Thoracic aorta (tissue), 2 donors: ENCODE measurements around the gene DYNC2LI1. TPM values are rescaled to one million over a fixed set of nuclear protein-coding genes. Genes with fewer than 3 reads are reported as not detected.

Source experiments
- ATAC-seq: fragments of 150-250 bp; one replicate; pipeline ENCODE4 v1.8.0; 2017; ENCODE audit warnings: low read depth; ENCODE audit not compliant: insufficient number of reproducible peaks, low FRiP score
- DNase-seq: peaks from one replicate; pipeline ENCODE4 v3.0.0-alpha.2; 2020; ENCODE audit warnings: low spot score
- H3K27ac ChIP-seq, 2 donors: fragments of 200-600 bp; sonication (generic); 1 replicate in 1 of 2; 2 replicates in 1 of 2; pipeline ENCODE4 v1.5.1; 2016; ENCODE audit warnings: mild to moderate bottlenecking in 2 of 2, moderate library complexity in 2 of 2
- H3K27me3 ChIP-seq: fragments of 200-600 bp; sonication (generic); replicated peaks from 2 replicates; pipeline ENCODE4 v1.6.0; 2016; ENCODE audit warnings: mild to moderate bottlenecking; ENCODE audit not compliant: insufficient read depth
- H3K36me3 ChIP-seq: fragments of 200-600 bp; sonication (generic); one replicate; pipeline ENCODE4 v1.5.1; 2016
- H3K4me1 ChIP-seq, 2 donors: fragments of 200-600 bp; sonication (generic); 1 replicate in 1 of 2; 2 replicates in 1 of 2; pipeline versions ENCODE4 v1.5.1 to v1.6.0; 2016; ENCODE audit warnings: low read depth in 2 of 2, mild to moderate bottlenecking in 1 of 2; ENCODE audit not compliant: control insufficient read depth in 1 of 2
- H3K4me3 ChIP-seq: fragments of 200-600 bp; sonication (generic); 2 replicates; pipeline ENCODE4 v1.5.1; 2016; ENCODE audit warnings: mild to moderate bottlenecking
- H3K9me3 ChIP-seq: fragments of 200-600 bp; sonication (generic); 2 replicates; pipeline ENCODE4 v1.5.1; 2016
- CTCF ChIP-seq: fragments of 200-600 bp; sonication (generic); IDR thresholded peaks from one replicate; pipeline ENCODE4 v1.5.1; 2019; ENCODE audit warnings: antibody characterized with exemption
- total RNA-seq, 2 donors: library from RNA; depleted of rRNA; stranded (reverse); fragments of >200 nt; gene quantifications; one replicate each; pipeline versions ENCODE4 v1.1.0 to v1.2.3, GENCODE V29; 2016

The DYNC2LI1 gene
- total RNA-seq, 2 donors from 2014 or later = 32.9 to 41.6 TPM

GRCh38 chr2:43851011-43851980 lies 77.5 kb downstream of the DYNC2LI1 start:
- H3K36me3 ChIP-seq = no peaks in the 10 kb centered on the region
- no peaks in the 10 kb centered on the region for H3K27me3 ChIP-seq
- ATAC-seq (no peak), DNase-seq (no peak)
- H3K4me1 ChIP-seq = peaks cover 0 to 10% of the 10 kb centered on the region in 2 donors
- H3K27ac ChIP-seq = no peak overlapping the region
- H3K9me3 ChIP-seq = no peaks in the 10 kb centered on the region
- TF ChIP-seq CTCF = no peak
- no peak overlapping the region for H3K4me3 ChIP-seq

- TF ChIP-seq CTCF = no peak
- Histone ChIP-seq H3K27ac (no peak overlapping the region), H3K27me3 (no peaks in the 10 kb centered on the region), H3K9me3 (no peaks in the 10 kb centered on the region), H3K36me3 (no peaks in the 10 kb centered on the region), H3K4me3 (no peak overlapping the region), H3K4me1 (peaks cover 0 to 10% of the 10 kb centered on the region in 2 donors)
- ATAC-seq (no peak), DNase-seq (no peak)
Measured at GRCh38 chr2:43852196-43852730, 78.4 kb downstream of the DYNC2LI1 start.

- H3K27me3 ChIP-seq = no peaks in the 10 kb centered on the region
- no peak for ATAC-seq
Measured at GRCh38 chr2:43853141-43854081, 79.6 kb downstream of the DYNC2LI1 start.

GRCh38 chr2:43854671-43855070 lies 80.8 kb downstream of the DYNC2LI1 start:
- Histone ChIP-seq H3K4me1 (peaks cover 0 to 10% of the 10 kb centered on the region in 2 donors), H3K27me3 (no peaks in the 10 kb centered on the region), H3K36me3 (no peaks in the 10 kb centered on the region), H3K4me3 (no peak overlapping the region), H3K27ac (no peak overlapping the region), H3K9me3 (no peaks in the 10 kb centered on the region)
- ATAC-seq (no peak), DNase-seq (no peak)
- no peak for TF ChIP-seq CTCF

More at GRCh38 chr2:43853141-43854081, 79.6 kb downstream of the DYNC2LI1 start:
- Histone ChIP-seq H3K4me3 (no peak overlapping the region), H3K4me1 (peaks cover 0 to 10% of the 10 kb centered on the region in 2 donors), H3K27ac (no peak overlapping the region), H3K36me3 (no peaks in the 10 kb centered on the region), H3K9me3 (no peaks in the 10 kb centered on the region)
- DNase-seq = no peak
- no peak for TF ChIP-seq CTCF
